Colon (tissue), 2 donors: Measurements from ENCODE around the gene CDK2AP2.
"Not testable (repeated sequence)": the region's sequence is repeated elsewhere in the genome, so short reads cannot be mapped to it uniquely, and the experiment has no call there.

Experiments
- FAIRE-seq: peaks from 2 replicates; lab custom pipeline; 2012; peaks lifted over from hg19 to GRCh38; lab: Jason Lieb, UNC
- donor health status: control.
- donor health status: control.

Gene CDK2AP2

GRCh38 chr11:67489885-67490726, 17.9 kb downstream of the CDK2AP2 start:
- FAIRE-seq = no peak

- no peak for FAIRE-seq
Observed at GRCh38 chr11:67489203-67489884, 18.6 kb downstream of the CDK2AP2 start.

- no peak for FAIRE-seq
Observed at GRCh38 chr11:67486481-67487195, 21.3 kb downstream of the CDK2AP2 start.

- not testable (repeated sequence) for FAIRE-seq
Observed at GRCh38 chr11:67485873-67486361, 22.0 kb downstream of the CDK2AP2 start.

GRCh38 chr11:67484847-67485311, 23.1 kb downstream of the CDK2AP2 start:
- no peak for FAIRE-seq

- FAIRE-seq = no peak
Observed at GRCh38 chr11:67483831-67484665, 23.9 kb downstream of the CDK2AP2 start.

- FAIRE-seq = no peak
Observed at GRCh38 chr11:67482827-67483798, 24.8 kb downstream of the CDK2AP2 start, which contains the start of gene AIP. TSS of gene AIP (plus strand) at chr11:67483026. CDS start at chr11:67483159, 133 bp downstream.

- no peak for FAIRE-seq
Observed at GRCh38 chr11:67482275-67482826, 25.6 kb downstream of the CDK2AP2 start.

- FAIRE-seq = not testable (repeated sequence)
Observed at GRCh38 chr11:67477344-67478050, 30.5 kb downstream of the CDK2AP2 start.

- FAIRE-seq = not testable (repeated sequence)
Observed at GRCh38 chr11:67476692-67477091, 31.3 kb downstream of the CDK2AP2 start.

- FAIRE-seq = no peak
Observed at GRCh38 chr11:67472882-67473281, 35.1 kb downstream of the CDK2AP2 start.

GRCh38 chr11:67470337-67471002, 37.5 kb downstream of the CDK2AP2 start:
- FAIRE-seq = no peak

GRCh38 chr11:67469508-67469811, 38.5 kb downstream of the CDK2AP2 start:
- FAIRE-seq = no peak

- FAIRE-seq = no peak
Observed at GRCh38 chr11:67468759-67469507, 39.0 kb downstream of the CDK2AP2 start, which contains the start of gene TMEM134. TSS of gene TMEM134 (minus strand) at chr11:67469251. CDS start at chr11:67469192, 59 bp downstream.

- FAIRE-seq = no peak
Observed at GRCh38 chr11:67468456-67468758, 39.6 kb downstream of the CDK2AP2 start.

GRCh38 chr11:67468056-67468455, 39.9 kb downstream of the CDK2AP2 start:
- no peak for FAIRE-seq

- FAIRE-seq = no peak
Observed at GRCh38 chr11:67466962-67467771, 40.8 kb downstream of the CDK2AP2 start.
